Gastrocnemius medialis (tissue), 4 donors: ENCODE results near the gene PLCXD3.
"Not testable (repeated sequence)": the region's sequence is repeated elsewhere in the genome, so short reads cannot be mapped to it uniquely, and the experiment has no call there.

ENCODE experiments used
- CTCF ChIP-seq, 5 experiments: fragments of 450-650 bp in 3 of 5; fragments of 200-600 bp in 2 of 5; sonication (generic) in 2 of 5; IDR thresholded peaks in 4 of 5; conservative IDR thresholded peaks in 1 of 5; 1 replicate in 4 of 5; 2 replicates in 1 of 5; pipeline ENCODE4 v1.5.1; 2016 to 2019; ENCODE audit warnings: antibody characterized with exemption in 5 of 5, mild to moderate bottlenecking in 3 of 5, moderate library complexity in 3 of 5
- POLR2A ChIP-seq, 2 donors: fragments of 450-650 bp; IDR thresholded peaks; one replicate each; pipeline ENCODE4 v1.6.1; 2017; ENCODE audit warnings: antibody characterized with exemption in 2 of 2, mild to moderate bottlenecking in 2 of 2, moderate library complexity in 2 of 2

GRCh38 chr5:41322826-41323225 is 187.6 kb downstream of the PLCXD3 start:
- not testable (repeated sequence) for TF ChIP-seq POLR2A (IDR thresholded peaks at IDR 0.05); CTCF (IDR thresholded peaks at IDR 0.05 in 4 of 5, conservative IDR thresholded peaks at IDR 0.05 in 1 of 5)
